GM21619 (cell line): ENCODE results near the gene TNKS1BP1.
A peak's percentile ranks its signal among the peaks of the same experiment; 100 is the strongest.
"Not testable (repeated sequence)": the region's sequence is repeated elsewhere in the genome, so short reads cannot be mapped to it uniquely, and the experiment has no call there.

Source experiments
- ATAC-seq: cut with Tn5 transposase; IDR thresholded peaks from one replicate; pipeline ENCODE4 v1.9.1; 2021; ENCODE audit not compliant: unreplicated experiment

TNKS1BP1 gene

GRCh38 chr11:57297221-57297620 lies 27.5 kb downstream of the TNKS1BP1 start:
- no peak for ATAC-seq

- not testable (repeated sequence) for ATAC-seq
Measured at GRCh38 chr11:57296205-57296604, 28.5 kb downstream of the TNKS1BP1 start.

- ATAC-seq: no peak
Measured at GRCh38 chr11:57294225-57295131, 30.3 kb downstream of the TNKS1BP1 start.

- no peak for ATAC-seq
Measured at GRCh38 chr11:57290288-57290687, 34.5 kb downstream of the TNKS1BP1 start.

GRCh38 chr11:57288771-57289579 lies 35.8 kb downstream of the TNKS1BP1 start:
- no peak for ATAC-seq

- ATAC-seq: no peak
Measured at GRCh38 chr11:57287884-57288283, 36.9 kb downstream of the TNKS1BP1 start.

GRCh38 chr11:57283231-57283990 lies 41.3 kb downstream of the TNKS1BP1 start:
- ATAC-seq: no peak

- not testable (repeated sequence) for ATAC-seq
Measured at GRCh38 chr11:57281546-57281945, 43.2 kb downstream of the TNKS1BP1 start.

GRCh38 chr11:57279116-57279515 lies 45.6 kb downstream of the TNKS1BP1 start:
- ATAC-seq: no peak

GRCh38 chr11:57278721-57279095 lies 46.0 kb downstream of the TNKS1BP1 start:
- no peak for ATAC-seq

GRCh38 chr11:57277845-57278720 lies 46.7 kb downstream of the TNKS1BP1 start:
- peak; percentile 84 for ATAC-seq

GRCh38 chr11:57276971-57277675 lies 47.6 kb downstream of the TNKS1BP1 start:
- ATAC-seq: no peak

- ATAC-seq: no peak
Measured at GRCh38 chr11:57276169-57276970, 48.4 kb downstream of the TNKS1BP1 start.

- no peak for ATAC-seq
Measured at GRCh38 chr11:57275582-57275981, 49.2 kb downstream of the TNKS1BP1 start.

- ATAC-seq: no peak
Measured at GRCh38 chr11:57274904-57275498, 49.8 kb downstream of the TNKS1BP1 start.

GRCh38 chr11:57273448-57274058 lies 51.2 kb downstream of the TNKS1BP1 start:
- no peak for ATAC-seq

- no peak for ATAC-seq
Measured at GRCh38 chr11:57269571-57270021, 55.2 kb downstream of the TNKS1BP1 start.

GRCh38 chr11:57266157-57266556 lies 58.6 kb downstream of the TNKS1BP1 start:
- ATAC-seq: no peak
